Stimulated activated CD4-positive, alpha-beta T cell treated with anti-CD3 and anti-CD28 coated beads, Interleukin-1b, Interleukin-23, amount 100 ng/mL, for 1 hour (primary cell): ENCODE measurements around the gene CYP2C9.

ENCODE experiments used
- DNase-seq, 2 donors: peaks; one replicate each; pipeline ENCODE4 v3.0.0-alpha.2; 2020; ENCODE audit warnings: low read depth in 2 of 2

CYP2C9 gene

DNA sequence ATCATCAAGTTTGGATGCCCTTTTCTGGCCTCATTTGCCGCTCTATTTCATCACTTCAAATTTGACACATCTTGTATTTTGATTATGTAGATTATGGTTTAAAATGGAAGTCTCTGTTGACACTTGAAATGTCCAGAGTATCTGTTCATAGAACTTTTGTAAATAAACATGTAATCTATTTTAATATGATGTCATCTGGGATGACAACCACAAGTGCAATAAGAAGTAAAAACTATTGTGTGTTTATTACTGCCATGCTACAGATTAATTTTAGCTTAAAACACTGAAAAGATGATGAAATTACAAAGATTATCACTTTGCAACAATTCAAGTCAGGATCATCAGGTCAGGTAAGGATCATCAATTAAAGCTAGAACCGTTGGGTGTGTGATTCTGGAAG, 100.8 kb downstream of the CYP2C9 start:
- DNase-seq = no peak
